HG03175 (cell line): ENCODE measurements around the gene DACT2.
"Not testable (repeated sequence)": the region's sequence is repeated elsewhere in the genome, so short reads cannot be mapped to it uniquely, and the experiment has no call there.

Experiments used
- ATAC-seq: cut with Tn5 transposase; IDR thresholded peaks from one replicate; pipeline ENCODE4 v1.9.1; 2021; ENCODE audit warnings: mild to moderate bottlenecking, moderate library complexity; ENCODE audit not compliant: unreplicated experiment

The DACT2 gene

DNA sequence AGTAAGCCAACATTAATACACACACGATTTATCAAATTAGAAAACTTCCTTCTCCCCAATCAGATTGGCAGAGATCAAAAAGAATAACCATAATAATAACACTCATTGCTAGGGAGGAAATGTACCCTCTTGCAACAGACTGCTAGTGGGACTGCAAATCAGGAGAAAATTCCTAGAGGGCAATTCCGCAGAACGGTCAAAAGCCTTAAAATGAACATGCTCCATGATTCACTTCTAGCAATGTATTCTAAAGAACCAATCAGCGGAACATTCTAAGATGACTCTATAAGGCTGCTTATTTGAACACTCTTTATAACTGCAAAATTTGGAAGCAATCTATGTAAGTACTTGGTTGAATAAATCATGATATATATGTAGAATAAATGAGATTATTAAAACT lies 8.5 kb upstream of the DACT2 start:
- ATAC-seq: no peak

DNA sequence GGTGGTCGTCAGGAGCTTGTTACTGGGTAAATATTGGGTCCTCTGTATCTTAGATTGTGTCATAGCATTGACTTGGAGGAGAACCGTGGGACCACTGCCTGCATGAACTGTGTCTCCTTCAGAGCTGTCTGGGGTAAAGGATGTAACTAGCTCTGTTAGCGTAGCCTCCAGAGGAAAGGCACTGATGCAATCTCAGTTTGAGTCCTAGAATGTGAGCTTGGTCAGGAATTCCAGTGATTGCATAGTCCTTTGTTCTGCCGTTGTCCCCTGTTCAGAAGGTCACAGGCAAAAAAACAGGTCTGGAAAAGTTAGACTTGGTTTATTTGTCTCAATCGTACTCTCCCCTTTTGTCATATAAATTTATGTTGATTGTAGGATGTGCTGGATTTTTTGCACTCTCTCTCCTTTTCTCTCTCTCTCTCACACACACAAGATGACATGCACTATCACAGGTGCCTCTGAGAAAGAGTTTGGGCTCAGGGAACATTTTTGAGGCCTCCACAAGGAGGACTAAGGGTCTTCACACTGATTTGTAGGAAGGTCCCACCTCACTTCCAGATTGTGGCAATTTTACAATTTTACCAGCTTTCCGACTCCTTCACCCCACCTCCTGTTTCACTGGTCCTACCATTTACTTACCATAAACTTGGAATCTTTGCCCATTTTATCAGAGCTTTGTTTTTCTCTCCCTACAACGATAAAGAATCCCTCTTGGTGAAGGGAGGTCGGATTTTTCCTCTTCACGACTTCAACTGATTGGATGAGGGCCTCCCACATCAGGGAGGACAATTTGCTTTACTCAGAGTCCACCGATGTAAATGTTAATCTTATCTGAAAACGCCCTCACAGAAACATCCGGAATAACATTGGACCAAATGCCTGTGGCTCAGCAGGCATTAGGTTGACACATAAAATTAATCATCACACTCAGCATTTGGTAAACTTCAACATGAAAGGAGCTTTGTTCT lies 7.0 kb upstream of the DACT2 start:
- ATAC-seq: no peak

DNA sequence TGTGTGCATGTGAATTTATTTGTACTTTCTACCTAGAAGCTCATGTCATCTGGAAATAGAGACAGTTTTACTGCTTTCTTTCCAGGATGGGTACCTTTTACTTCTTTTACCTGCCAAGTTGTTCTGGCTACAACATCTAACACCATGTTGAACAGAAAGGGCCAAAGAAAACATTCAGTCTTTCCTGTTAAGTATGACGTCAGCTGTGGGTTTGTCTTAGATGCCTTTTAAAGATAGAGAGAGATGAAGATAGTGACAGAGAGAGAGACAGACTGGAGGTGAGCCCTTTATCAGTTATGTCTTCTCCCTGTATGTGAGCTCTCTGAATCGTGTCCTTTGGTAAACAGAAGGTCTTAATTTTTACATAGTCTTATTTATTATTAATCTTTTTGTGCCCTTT lies 3.4 kb upstream of the DACT2 start:
- ATAC-seq: no peak

DNA sequence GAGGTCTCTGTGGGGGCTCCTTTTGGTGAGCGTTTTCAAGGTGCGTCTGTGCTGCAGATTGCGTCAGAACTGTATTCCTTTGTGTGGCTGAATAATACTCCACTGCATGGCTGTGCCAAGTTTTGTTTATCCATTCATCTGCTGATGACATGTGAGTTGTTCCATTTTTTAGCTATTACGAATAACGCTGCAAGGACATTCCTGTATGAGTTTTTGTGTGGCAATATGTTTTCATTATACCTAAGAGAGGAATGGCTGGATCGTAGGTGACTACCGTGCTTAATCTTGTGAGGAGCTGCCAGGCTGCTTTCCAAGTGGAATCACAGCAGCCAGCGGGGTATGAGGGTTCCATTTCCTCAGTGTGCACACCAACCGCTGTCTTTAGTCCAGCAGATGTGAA lies 1.1 kb upstream of the DACT2 start:
- no peak for ATAC-seq

DNA sequence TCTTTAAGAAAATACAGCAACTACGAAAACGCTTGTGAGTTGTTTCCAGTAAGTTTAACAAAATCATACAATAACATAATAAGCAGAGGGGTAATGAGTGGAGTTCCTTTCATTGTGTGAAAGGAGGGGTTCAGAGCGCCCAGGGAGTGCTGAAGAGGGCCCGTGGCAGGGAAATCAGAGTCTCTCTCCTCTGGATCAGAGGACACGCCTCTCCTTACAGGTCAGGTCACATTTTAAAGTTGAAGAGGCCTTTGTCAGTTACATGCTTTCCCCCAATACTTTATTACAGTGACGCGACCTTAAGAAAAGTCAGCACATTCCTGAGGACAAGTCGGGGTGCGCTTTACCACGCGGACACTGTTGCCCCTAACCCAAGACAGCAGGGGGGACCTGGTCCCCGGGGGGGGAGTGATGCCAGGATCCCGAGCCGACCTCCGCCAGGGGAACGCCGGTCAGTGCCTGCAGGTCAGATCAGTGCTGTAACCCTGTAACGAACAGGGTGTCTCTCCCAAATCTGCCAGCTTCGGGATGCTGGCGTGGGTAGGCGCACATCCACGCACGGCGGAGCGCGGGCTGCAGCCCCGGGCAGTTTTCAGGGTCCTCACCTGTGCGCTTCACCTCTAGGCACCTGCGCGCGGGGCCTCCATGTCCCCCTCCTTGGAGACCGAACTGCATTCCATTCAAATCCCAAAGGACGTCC lies 848 bp downstream of the DACT2 start:
- no peak for ATAC-seq

DNA sequence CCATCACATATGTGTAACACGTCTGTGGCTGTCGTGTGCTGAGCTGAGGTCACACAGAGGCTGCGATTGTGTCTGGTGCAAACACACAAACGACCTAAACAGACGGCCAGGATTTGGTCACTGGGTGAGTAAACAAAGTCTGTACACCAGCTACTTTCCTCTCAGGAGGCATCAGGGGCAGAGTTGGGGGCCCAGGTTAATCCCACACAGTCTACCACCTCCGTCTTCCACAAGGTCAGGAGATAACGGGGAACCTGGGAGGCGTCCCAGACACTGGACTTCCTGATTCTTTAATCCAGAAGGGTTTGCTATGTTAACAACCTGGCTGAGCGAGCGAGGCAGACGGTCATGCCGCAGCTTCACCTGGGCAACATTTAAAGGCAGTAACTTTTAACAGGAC lies 1.5 kb downstream of the DACT2 start:
- ATAC-seq: no peak

DNA sequence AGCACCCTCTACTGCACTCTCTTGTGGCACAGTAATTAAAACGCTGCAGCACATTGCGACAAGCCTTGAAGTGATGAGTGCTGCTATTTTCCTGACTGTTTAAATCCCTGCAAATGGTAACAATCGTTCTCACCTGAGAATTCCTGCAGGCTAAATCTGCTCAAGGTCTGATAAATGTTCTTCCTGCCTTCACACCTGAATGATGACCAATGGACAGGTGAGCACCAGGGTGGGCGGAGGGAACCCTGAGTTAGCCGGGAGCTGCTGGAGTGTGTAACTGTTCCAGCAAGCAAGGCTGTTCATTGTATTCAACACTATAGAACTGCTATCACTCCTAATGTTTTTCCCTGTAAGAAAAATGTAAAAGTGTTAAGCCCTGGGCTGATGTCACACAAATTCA lies 4.0 kb downstream of the DACT2 start:
- ATAC-seq: no peak

DNA sequence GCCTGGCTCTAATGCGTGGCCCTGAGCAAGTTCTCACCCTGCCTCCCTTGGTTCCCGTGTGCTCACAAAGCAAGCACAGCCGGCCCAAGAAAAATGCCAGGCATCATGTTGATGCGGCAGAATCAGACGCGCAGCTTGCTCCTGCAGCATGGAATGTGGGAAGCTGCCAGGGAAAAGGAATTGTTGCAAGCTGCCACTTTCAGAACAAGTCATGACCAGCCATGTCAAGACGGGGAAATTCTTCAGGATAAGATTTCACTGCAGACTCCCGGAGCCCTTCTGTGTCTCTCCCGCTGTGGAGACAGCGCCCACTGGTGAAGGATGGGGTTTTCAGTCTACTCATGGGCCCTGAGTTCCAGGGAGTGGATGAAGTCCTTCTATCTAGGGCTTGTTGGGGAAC lies 4.6 kb downstream of the DACT2 start:
- no peak for ATAC-seq

DNA sequence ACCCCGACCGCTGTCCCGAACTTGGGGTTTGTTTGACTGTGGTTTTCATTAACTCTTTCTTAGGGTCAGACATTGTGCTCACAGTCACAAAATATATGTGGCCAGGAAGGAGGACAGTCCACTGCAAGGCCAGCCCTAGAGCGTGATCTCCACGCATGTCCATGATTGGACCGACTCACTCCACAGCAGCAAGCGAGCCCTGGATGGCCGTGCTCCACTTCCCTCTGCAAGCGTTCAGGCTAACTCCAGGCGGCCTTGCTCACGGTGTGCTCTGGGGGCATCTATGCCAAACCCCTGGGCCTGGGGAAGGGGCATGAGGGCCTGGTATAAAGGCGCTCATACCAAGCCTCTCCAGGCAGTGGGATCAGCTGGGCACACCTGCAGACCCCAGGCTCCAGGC lies 5.6 kb downstream of the DACT2 start:
- no peak for ATAC-seq

DNA sequence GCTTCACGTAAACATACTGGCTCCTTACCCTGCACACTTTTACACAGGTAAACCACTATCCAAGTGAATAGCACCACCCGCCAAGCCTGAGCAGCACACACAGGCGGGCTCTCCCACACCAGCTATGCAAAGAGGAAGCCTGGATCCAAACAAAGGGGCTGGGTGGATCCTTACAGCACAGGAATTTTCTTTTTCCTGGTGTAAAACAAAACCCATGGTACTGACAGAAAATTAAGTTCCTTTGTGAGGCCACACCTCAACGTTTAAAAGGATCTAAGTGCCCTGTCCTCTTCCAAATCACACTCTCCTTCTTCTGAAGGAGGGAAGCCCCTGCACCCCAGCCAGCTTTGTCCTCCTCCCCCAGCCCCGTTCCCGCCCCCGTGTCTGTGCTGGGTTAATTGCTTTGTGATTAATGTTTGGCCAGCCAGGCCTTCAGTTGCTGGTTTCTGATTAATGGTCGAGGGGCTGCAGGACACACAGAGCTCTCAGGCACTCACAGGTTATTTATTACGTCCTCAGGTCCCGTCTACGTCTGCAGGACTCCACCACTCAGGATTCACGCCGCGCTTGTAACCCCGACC lies 6.1 kb downstream of the DACT2 start:
- ATAC-seq: no peak

DNA sequence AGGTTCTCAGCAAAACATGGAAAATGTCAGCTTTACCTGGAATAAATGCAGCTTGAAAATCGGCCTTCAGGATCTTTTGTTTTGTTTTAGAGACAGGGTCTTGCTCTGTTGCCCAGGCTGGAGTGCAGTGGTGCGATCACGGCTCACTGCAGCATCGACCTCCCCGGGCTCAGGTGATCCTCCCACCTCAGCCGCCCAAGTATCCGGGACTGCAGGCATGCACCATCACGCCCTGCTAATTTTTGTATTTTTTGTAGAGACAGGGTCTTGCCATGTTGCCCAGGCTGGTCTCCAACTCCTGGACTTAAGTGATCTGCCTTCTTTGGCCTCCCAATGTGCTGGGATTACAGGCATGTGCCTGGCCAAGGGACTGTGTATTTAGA lies 7.5 kb downstream of the DACT2 start:
- ATAC-seq: not testable (repeated sequence)

DNA sequence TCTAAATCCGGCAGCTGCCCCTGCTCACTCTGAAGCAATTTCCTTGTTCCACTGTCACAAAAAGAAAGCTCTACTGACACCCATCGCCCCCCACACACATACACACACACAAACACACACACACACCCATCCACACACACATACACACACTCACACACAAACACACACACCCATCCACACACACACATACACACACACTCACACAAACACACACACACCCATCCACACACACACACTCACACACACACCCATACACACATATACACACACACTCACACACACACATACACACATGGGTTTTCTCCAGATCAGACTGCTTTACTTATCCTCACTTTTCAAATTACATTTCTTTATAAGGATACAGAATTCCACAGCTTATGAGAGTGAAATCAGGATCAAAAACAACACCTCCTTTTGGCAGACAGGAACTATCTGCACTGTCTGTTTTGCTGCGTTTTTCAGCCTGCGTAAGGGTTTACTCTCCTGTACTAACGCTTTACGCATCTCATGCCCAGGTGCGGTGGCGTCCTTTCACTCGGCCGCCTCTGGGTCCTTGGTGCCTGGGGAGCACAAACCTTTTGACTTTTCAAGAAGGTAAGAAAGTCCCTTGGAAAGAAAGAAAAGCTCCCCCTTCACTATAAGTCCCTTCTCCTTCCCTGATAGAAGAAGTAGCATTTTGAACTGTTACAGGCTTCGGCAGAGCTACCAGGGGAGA lies 8.0 kb downstream of the DACT2 start:
- ATAC-seq: no peak

DNA sequence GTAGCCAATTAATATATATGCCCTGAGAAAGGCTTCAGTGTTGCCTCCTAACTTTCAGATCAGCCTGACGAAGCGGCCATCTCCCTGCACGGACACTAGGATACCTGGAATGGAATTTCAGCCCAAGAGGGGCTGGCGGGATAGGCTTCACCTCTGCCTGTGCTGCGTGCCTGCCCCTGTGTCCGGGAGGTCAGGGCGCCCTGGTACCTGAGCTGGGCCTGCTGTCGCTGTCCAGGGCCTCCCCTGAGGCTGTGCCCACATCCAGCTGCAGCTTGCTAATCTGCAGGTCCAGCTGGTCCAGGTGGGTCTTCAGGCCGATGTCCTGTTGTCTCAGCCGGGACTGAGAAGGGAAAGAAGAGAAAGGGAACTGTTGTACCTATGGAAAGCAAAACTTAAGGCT lies 8.6 kb downstream of the DACT2 start:
- no peak for ATAC-seq

DNA sequence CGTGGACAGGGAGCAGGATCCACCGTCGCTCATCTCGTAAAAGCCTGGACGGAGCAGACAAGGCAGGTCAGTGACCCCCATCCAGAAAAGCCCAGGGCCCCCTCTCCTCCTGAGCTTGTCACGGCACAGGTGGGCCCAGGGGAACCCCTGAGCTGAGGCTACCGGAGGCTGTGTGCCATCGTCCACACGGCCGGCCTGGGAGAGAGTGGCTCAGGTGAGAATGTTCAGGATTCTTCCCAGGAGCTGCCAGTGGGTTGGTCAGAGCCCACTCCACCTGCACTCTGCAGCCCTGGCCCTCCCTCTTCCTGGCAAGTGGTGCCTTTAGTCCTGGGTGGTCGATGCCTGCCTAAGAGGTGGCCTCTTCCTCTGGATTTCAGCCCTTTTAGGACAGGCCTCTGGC lies 9.2 kb downstream of the DACT2 start:
- no peak for ATAC-seq

DNA sequence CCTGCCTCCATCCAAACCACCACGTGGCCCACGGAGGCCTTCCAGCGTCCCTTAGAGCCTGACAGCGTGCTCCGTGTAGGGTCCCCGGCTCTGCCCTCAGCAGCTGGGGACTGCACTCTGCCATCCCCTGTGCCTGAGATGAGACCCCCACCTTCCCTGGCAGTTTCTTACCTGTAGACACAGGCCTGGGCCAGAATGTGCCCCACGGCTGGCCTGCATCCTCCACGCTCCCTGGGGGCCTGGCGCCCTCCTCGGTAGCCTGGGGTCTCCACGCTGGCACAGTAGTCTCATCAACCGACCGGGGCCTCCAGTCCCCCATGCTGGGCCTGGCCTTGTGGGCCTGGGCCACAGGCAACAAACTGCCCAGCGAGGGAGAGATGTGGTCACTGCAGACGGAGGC lies 9.6 kb downstream of the DACT2 start:
- no peak for ATAC-seq

DNA sequence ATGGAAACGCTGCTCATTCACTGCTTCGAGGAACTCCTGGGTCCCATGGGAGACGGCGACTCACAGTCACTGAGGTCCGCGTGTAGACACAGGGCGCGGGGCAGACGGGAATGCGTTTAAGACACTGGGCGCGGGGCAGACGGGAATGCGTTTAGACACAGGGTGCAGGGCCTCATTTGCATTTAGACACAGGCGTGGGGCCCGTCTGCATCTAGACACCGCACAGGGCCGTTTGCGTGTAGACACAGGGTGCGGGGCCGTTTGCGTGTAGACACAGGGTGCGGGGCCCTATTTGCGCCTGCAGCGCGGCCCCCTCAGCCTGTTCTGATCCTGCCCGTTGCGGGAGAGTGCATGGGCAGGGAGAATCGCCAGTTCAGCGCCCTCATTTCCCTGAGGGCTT lies 10.4 kb downstream of the DACT2 start:
- no peak for ATAC-seq

DNA sequence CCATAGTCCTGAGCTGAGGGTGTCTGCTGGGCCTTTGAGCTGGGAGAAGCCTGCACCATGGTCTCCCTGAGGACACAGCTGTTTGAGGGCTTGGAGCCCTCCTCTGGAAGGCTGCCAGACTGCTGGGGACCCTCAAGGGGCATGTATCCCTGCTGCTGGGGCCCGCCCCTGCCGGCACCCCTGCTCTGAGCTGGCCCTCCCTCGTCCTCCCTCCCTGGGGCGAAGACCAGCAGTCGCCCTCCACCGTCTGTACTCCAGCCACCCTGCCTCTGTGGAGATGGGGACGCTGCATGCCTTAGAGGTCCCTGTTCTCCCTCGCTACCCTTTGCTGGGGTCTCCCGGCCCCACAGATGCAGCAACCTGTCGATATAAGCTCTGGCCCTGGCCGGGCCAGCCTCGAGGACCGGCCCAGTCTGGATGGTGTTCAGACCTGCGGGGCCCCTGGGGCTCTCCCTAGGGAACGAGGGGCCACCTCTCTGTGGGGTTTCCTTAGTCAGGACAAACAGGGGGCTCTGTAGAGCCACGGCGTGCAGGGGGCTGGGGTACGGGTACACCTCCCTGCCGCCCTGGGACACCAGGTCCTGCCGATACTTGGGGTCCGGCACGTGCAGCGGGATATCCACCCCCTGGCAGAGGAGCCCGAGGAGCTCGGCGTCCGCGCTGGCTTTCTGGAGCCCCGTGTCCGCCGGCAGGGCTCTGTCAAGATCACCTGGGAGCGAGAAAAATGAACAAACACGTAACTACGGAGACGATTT lies 11.0 kb downstream of the DACT2 start:
- ATAC-seq: no peak

DNA sequence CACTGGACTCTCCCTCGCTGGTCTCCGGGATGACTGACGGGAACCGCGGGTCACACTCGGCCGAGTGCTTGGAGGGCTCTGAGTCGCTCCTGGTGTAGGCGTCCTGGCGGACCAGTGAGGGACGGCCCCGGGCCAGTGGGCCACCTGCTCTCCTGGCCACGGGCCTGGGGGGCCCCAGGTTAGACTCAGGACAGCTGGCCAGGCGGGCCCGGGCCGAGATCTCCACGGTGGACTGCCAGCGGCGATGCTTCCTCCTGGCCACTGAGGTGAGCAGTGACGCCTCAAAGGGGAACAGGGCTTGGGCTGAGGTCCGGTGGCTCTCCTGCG lies 11.9 kb downstream of the DACT2 start:
- no peak for ATAC-seq

DNA sequence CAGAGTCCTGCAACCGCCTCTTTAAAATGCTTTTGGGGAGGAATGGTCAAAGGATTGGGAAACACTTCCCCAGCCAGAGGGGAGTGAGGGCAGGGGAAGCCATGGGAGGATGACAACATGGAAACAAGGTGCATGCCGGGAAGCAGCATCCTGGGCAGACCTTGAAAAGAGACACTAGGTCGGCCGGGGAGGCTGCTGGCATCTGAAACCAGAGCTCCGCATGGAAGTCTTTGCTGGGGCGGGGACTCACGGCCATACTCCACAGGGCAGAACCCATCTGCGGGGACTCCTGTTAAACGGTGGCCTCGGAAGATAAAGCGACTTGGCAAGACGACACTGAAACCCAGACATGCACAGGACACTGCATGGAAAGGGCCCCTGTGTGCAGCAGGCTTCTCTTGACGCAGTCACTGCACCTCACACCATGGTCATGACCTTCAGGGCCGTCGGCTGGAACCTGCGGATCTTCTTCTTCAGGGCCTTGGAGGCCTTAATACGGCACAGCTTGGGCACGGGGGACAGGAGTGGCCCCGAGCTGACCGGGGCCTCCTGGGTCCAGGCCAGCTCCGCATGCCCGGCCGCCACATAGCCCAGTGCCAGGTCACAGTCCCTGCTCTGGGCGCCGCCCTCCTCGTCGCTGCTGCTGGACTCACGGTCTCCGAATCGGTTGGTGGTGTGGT lies 12.4 kb downstream of the DACT2 start:
- no peak for ATAC-seq

DNA sequence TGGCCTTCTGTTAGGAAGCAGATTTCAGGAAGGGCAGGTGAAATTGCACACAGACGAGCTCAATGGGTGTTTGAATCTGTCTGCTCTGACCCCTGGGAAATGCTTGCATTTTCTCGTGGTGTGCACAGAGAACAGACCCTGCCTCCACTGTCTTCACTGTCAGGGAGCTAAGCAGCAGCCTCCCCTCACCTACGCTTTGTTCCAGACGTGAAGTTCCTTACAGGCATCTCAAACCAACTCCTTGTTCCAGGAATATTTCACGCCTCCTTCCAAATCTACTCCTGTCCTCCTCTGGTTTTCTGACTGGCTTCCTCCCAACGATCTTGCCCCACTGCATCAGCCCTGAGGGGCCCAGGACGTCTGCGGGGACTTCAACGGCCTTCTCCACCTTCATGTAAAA lies 13.7 kb downstream of the DACT2 start:
- no peak for ATAC-seq
